ENCODE measurements around the gene UMODL1.

DNA sequence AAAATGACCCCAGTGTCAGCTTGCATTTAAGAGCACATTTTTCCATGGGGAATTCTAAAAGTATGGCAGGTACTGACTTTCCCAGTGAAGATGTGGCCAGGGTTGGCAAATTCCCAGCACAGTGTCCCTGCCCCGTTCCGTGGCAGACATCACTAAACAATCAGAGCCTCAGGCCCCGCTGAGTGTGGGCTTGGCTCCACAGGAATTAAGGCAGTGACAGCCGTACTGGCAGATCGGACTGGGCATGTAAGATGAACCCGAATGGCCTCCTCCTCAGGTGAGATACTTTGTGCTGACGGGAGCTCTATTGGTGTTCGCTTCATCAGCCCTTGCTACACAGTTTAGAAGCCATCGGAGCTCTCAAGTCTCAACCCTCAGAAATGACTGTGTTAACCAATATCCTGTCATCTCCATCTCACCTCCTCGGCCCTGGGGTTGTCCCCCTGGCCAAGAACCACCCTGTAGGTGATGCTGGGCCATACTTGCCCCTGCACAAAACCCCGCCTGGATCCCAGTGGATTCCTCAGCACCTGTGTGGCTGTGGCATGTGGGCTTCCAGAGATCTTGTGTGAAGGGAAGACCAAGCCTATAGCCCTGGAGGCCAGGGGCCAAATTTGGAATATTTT is 118.9 kb downstream of the UMODL1 start:
- TF ChIP-seq CTCF (IDR thresholded peaks at IDR 0.05) = no peak
- no peak for TF ChIP-seq TCF7L2 (IDR thresholded peaks at IDR 0.05; ENCODE audit: low read depth, low read length)
- TF ChIP-seq POLR2AphosphoS5 (IDR thresholded peaks at IDR 0.05; ENCODE audit: low read depth, low read length) = no peak
- no peak for TF ChIP-seq SIN3A (IDR thresholded peaks at IDR 0.05; ENCODE audit: borderline replicate concordance, insufficient read depth, low read depth, low read length)
- TF ChIP-seq, protein P1, sequence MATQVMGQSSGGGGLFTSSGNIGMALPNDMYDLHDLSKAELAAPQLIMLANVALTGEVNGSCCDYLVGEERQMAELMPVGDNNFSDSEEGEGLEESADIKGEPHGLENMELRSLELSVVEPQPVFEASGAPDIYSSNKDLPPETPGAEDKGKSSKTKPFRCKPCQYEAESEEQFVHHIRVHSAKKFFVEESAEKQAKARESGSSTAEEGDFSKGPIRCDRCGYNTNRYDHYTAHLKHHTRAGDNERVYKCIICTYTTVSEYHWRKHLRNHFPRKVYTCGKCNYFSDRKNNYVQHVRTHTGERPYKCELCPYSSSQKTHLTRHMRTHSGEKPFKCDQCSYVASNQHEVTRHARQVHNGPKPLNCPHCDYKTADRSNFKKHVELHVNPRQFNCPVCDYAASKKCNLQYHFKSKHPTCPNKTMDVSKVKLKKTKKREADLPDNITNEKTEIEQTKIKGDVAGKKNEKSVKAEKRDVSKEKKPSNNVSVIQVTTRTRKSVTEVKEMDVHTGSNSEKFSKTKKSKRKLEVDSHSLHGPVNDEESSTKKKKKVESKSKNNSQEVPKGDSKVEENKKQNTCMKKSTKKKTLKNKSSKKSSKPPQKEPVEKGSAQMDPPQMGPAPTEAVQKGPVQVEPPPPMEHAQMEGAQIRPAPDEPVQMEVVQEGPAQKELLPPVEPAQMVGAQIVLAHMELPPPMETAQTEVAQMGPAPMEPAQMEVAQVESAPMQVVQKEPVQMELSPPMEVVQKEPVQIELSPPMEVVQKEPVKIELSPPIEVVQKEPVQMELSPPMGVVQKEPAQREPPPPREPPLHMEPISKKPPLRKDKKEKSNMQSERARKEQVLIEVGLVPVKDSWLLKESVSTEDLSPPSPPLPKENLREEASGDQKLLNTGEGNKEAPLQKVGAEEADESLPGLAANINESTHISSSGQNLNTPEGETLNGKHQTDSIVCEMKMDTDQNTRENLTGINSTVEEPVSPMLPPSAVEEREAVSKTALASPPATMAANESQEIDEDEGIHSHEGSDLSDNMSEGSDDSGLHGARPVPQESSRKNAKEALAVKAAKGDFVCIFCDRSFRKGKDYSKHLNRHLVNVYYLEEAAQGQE (IDR thresholded peaks at IDR 0.05; ENCODE audit: insufficient read depth in 1 of 2, low read depth in 2 of 2, low read length in 1 of 2) = no peak
